Caco-2 (cell line): ENCODE results near the gene CPNE2. TPM values are rescaled to one million over a fixed set of nuclear protein-coding genes. Genes with fewer than 3 reads are reported as not detected.
A peak's percentile ranks its signal among the peaks of the same experiment; 100 is the strongest.
"Not testable (repeated sequence)": the region's sequence is repeated elsewhere in the genome, so short reads cannot be mapped to it uniquely, and the experiment has no call there.

Experiments
- BruUV-seq: library from RNA; stranded (reverse); fragments of 400-500 nt; replicated peaks from 2 replicates; lab custom pipeline; 2021; lab: Mats Ljungman, UMichigan
- CTCF ChIA-PET: fragments of 300-600 bp; sonication (Branson Sonifier 250); formaldehyde crosslinking; loops from one replicate; lab custom pipeline; 2022; ENCODE audit warnings: antibody characterized with exemption; lab: Charles Lee
- POLR2A ChIA-PET: fragments of 300-600 bp; sonication (Branson Sonifier 250); formaldehyde crosslinking; loops from one replicate; lab custom pipeline; 2022; ENCODE audit warnings: antibody characterized with exemption; lab: Charles Lee
- DNase-seq, 2 experiments: peaks; one replicate each; pipeline versions ENCODE4 v3.0.0 to v3.0.0-alpha.2; 2020 to 2022
- H3K27me3 ChIP-seq: replicated peaks from 2 replicates; pipeline ENCODE4 v1.6.0; 2011; ENCODE audit warnings: low read length; ENCODE audit not compliant: control insufficient read depth, insufficient read depth
- H3K36me3 ChIP-seq: 2 replicates; pipeline ENCODE4 v1.5.1; 2011; ENCODE audit warnings: low read length; ENCODE audit not compliant: control insufficient read depth, insufficient read depth
- H3K4me1 ChIP-seq: fragments of 250-450 bp; sonication (Bioruptor Pico); 2 replicates; pipeline ENCODE4 v1.5.1; 2020; ENCODE audit warnings: mild to moderate bottlenecking
- H3K4me3 ChIP-seq: 2 replicates; pipeline ENCODE4 v1.5.1; 2011; ENCODE audit warnings: low read depth, mild to moderate bottlenecking, control low read depth, low read length
- H3K9me3 ChIP-seq: fragments of 250-450 bp; sonication (Bioruptor Pico); 2 replicates; pipeline ENCODE4 v1.5.1; 2020; ENCODE audit warnings: mild to moderate bottlenecking, moderate library complexity
- H3K27ac Mint-ChIP-seq: one replicate; pipeline ENCODE4 v1.8.0; 2022; ENCODE audit warnings: mixed read lengths; ENCODE audit not compliant: unreplicated experiment
- H3K27me3 Mint-ChIP-seq: one replicate; pipeline ENCODE4 v1.8.0; 2022; ENCODE audit warnings: mixed read lengths; ENCODE audit not compliant: insufficient read depth, unreplicated experiment
- H3K36me3 Mint-ChIP-seq: one replicate; pipeline ENCODE4 v1.8.0; 2022; ENCODE audit warnings: mild to moderate bottlenecking, mixed read lengths; ENCODE audit not compliant: insufficient read depth, unreplicated experiment
- H3K4me1 Mint-ChIP-seq: one replicate; pipeline ENCODE4 v1.8.0; 2022; ENCODE audit warnings: low read depth, mixed read lengths; ENCODE audit not compliant: unreplicated experiment
- H3K4me3 Mint-ChIP-seq: one replicate; pipeline ENCODE4 v1.8.0; 2022; ENCODE audit warnings: mild to moderate bottlenecking, moderate library complexity, mixed read lengths; ENCODE audit not compliant: unreplicated experiment
- H3K9me3 Mint-ChIP-seq: one replicate; pipeline ENCODE4 v1.8.0; 2022; ENCODE audit warnings: mixed read lengths; ENCODE audit not compliant: unreplicated experiment
- intact Hi-C: fragments of 100-400 bp; cut with micrococcal nuclease; formaldehyde crosslinking; loops from one replicate; pipeline ENCODE4 v1.10.0; 2022; ENCODE audit not compliant: unreplicated experiment
- total RNA-seq: library from RNA; stranded (reverse); gene quantifications from 2 replicates; pipeline ENCODE4 v1.2.3, GENCODE V29; 2022
- TF ChIP-seq, protein P1 (sequence below), 2 experiments: fragments of 200-600 bp in 1 of 2; IDR thresholded peaks; 1 replicate in 1 of 2; 2 replicates in 1 of 2; pipeline versions ENCODE4 v1.5.1 to v1.8.0; 2011 to 2022; ENCODE audit warnings: antibody characterized with exemption in 1 of 2, control low read depth in 1 of 2, inconsistent platforms in 1 of 2, low read depth in 1 of 2, low read length in 1 of 2, mild to moderate bottlenecking in 1 of 2, moderate library complexity in 1 of 2; ENCODE audit not compliant: insufficient read depth in 1 of 2, severe bottlenecking in 1 of 2, unreplicated experiment in 1 of 2

CPNE2 gene
- total RNA-seq, 1 experiment from 2014 or later = 46.3 TPM

GRCh38 chr16:57186872-57187854 lies 94.8 kb downstream of the CPNE2 start:
- TF ChIP-seq, protein P1, sequence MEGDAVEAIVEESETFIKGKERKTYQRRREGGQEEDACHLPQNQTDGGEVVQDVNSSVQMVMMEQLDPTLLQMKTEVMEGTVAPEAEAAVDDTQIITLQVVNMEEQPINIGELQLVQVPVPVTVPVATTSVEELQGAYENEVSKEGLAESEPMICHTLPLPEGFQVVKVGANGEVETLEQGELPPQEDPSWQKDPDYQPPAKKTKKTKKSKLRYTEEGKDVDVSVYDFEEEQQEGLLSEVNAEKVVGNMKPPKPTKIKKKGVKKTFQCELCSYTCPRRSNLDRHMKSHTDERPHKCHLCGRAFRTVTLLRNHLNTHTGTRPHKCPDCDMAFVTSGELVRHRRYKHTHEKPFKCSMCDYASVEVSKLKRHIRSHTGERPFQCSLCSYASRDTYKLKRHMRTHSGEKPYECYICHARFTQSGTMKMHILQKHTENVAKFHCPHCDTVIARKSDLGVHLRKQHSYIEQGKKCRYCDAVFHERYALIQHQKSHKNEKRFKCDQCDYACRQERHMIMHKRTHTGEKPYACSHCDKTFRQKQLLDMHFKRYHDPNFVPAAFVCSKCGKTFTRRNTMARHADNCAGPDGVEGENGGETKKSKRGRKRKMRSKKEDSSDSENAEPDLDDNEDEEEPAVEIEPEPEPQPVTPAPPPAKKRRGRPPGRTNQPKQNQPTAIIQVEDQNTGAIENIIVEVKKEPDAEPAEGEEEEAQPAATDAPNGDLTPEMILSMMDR (IDR thresholded peaks at IDR 0.05; ENCODE audit: insufficient read depth in 1 of 2, low read depth in 1 of 2, low read length in 1 of 2, severe bottlenecking in 1 of 2, unreplicated experiment in 1 of 2) = no peak
- intact Hi-C loops = loop anchor here (1.0 to 2.0 kb wide), 3 partner anchors 58 to 113 kb away; partner anchors contain the start of gene ARL2BP
- Histone ChIP-seq H3K4me3 (peak overlapping the region; percentile 92), H3K4me1 (peaks cover 22% of the 10 kb centered on the region; the same call in 1 of the 2 replicates), H3K9me3 (no peaks in the 10 kb centered on the region), H3K36me3 (no peaks in the 10 kb centered on the region), H3K27me3 (no peaks in the 10 kb centered on the region)
- Mint-ChIP-seq H3K27ac (peak overlapping the region; percentile 97), H3K9me3 (no peaks in the 10 kb centered on the region), H3K27me3 (no peaks in the 10 kb centered on the region), H3K36me3 (peaks cover 30% of the 10 kb centered on the region), H3K4me1 (peaks cover 38% of the 10 kb centered on the region), H3K4me3 (peak overlapping the region; percentile 99)
- POLR2A ChIA-PET = interaction anchor here (0.6 to 1.6 kb wide), 2 partner anchors 58 to 605 kb away, joined by 3 to 8 read pairs; partner anchors contain the start of gene ARL2BP
- BruUV-seq = TSS peak; percentile 27
- peak; percentile 54 to 58 for DNase-seq
- CTCF ChIA-PET = interaction anchor here (0.8 kb wide), 1 partner anchor 94 kb away, joined by 3 read pairs; the partner anchor contains the start of gene CPNE2

DNA sequence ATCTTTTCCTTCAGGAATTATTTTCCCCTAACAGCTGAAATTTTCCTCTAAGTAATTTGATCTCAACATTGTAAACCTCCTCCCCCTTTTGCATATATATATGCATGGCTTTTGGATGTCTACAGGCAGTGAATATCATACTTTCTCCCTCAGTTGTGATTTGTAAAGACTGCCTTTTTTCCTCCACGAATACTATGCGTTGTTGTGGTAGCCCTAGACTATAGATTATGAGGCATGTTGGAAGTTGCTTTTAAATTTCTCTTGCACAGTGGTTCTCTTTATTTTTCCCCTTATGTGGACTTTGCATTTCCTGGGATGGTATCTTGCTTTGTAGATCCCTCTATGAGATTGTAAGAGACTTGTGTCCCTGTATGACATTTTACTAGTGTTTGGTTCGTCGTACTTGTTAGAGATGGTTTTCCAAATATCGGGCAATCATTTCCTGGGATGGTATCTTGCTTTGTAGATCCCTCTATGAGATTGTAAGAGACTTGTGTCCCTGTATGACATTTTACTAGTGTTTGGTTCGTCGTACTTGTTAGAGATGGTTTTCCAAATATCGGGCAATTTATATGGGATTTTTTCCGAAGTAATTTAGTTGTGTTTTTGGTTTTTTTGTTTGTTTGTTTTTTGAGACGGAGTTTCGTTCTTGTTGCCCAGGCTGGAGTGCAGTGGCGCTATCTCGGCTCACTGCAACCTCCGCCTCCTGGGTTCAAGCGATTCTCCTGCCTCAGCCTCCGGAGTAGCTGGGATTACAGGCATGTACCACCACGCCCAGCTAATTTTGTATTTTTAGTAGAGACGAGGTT lies 95.7 kb downstream of the CPNE2 start:
- H3K36me3 ChIP-seq, H3K27me3 ChIP-seq, H3K9me3 Mint-ChIP-seq, H3K27me3 Mint-ChIP-seq, BruUV-seq, DNase-seq, H3K9me3 ChIP-seq: not testable (repeated sequence)
- Mint-ChIP-seq H3K4me1 (peaks cover 46% of the 10 kb centered on the region), H3K36me3 (peaks cover 34% of the 10 kb centered on the region), H3K4me3 (peak overlapping the region; percentile 99), H3K27ac (peak overlapping the region; percentile 97)
- CTCF ChIA-PET = interaction anchor here (0.8 kb wide), 1 partner anchor 95 kb away, joined by 3 read pairs; the partner anchor contains the start of gene CPNE2
- peak overlapping the region; percentile 92 for H3K4me3 ChIP-seq
- intact Hi-C loops = loop anchor here (1.0 to 2.0 kb wide), 2 partner anchors 57 to 92 kb away; partner anchors contain the start of gene ARL2BP
- H3K4me1 ChIP-seq = peaks cover 31% of the 10 kb centered on the region
- POLR2A ChIA-PET = interaction anchor here (0.6 kb wide), 1 partner anchor 606 kb away, joined by 3 read pairs; no protein-coding TSS in a partner anchor

- DNase-seq = no peak
- Mint-ChIP-seq H3K4me3 (peak overlapping the region; percentile 99), H3K9me3 (no peaks in the 10 kb centered on the region), H3K27ac (peak overlapping the region; percentile 97), H3K4me1 (peaks cover 49% of the 10 kb centered on the region), H3K27me3 (no peaks in the 10 kb centered on the region), H3K36me3 (peaks cover 34% of the 10 kb centered on the region)
- Histone ChIP-seq H3K4me1 (peaks cover 37% of the 10 kb centered on the region), H3K4me3 (peak overlapping the region; percentile 18; the same call in 1 of the 2 replicates), H3K9me3 (no peaks in the 10 kb centered on the region), H3K27me3 (no peaks in the 10 kb centered on the region), H3K36me3 (no peaks in the 10 kb centered on the region)
- no TSS peak for BruUV-seq
- CTCF ChIA-PET = no interaction called here
- intact Hi-C loops = no loop called here
- TF ChIP-seq, protein P1 (IDR thresholded peaks at IDR 0.05; ENCODE audit: insufficient read depth in 1 of 2, low read depth in 1 of 2, low read length in 1 of 2, severe bottlenecking in 1 of 2, unreplicated experiment in 1 of 2) = no peak
- POLR2A ChIA-PET = no interaction called here
Measured at GRCh38 chr16:57188711-57189002, 96.3 kb downstream of the CPNE2 start.

DNA sequence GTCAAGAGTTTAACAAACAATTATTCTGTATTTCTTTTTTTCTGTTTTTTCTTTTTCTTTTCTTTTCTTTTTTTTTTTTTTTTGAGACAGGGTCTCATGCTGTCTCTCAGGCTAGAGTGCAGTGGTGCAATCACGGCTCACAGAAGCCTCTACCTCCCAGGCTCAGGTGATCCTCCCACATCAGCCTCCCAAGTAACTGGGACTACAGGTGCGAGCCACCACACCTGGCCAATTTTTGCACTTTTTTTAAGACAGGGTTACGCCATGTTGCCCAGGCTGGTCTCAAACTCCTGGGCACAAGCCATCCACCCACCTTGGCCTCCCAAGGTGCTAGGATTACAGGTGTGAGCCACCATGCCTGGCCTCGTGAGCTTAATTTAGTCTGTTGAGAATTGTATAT lies 97.1 kb downstream of the CPNE2 start:
- POLR2A ChIA-PET, H3K27ac Mint-ChIP-seq, H3K4me3 ChIP-seq, H3K9me3 ChIP-seq, H3K27me3 Mint-ChIP-seq, intact Hi-C loops, H3K36me3 ChIP-seq, BruUV-seq, DNase-seq, CTCF ChIA-PET, H3K9me3 Mint-ChIP-seq, H3K4me3 Mint-ChIP-seq, H3K27me3 ChIP-seq: not testable (repeated sequence)
- peaks cover 43% of the 10 kb centered on the region for H3K4me1 ChIP-seq
- peaks cover 49% of the 10 kb centered on the region for H3K4me1 Mint-ChIP-seq
- peaks cover 34% of the 10 kb centered on the region for H3K36me3 Mint-ChIP-seq
